HG03442 (cell line): ENCODE results near the gene KIF26B.

ENCODE experiments used
- ATAC-seq: cut with Tn5 transposase; IDR thresholded peaks from one replicate; pipeline ENCODE4 v1.9.1; 2021; ENCODE audit warnings: mild to moderate bottlenecking, moderate library complexity; ENCODE audit not compliant: unreplicated experiment

Gene KIF26B

DNA sequence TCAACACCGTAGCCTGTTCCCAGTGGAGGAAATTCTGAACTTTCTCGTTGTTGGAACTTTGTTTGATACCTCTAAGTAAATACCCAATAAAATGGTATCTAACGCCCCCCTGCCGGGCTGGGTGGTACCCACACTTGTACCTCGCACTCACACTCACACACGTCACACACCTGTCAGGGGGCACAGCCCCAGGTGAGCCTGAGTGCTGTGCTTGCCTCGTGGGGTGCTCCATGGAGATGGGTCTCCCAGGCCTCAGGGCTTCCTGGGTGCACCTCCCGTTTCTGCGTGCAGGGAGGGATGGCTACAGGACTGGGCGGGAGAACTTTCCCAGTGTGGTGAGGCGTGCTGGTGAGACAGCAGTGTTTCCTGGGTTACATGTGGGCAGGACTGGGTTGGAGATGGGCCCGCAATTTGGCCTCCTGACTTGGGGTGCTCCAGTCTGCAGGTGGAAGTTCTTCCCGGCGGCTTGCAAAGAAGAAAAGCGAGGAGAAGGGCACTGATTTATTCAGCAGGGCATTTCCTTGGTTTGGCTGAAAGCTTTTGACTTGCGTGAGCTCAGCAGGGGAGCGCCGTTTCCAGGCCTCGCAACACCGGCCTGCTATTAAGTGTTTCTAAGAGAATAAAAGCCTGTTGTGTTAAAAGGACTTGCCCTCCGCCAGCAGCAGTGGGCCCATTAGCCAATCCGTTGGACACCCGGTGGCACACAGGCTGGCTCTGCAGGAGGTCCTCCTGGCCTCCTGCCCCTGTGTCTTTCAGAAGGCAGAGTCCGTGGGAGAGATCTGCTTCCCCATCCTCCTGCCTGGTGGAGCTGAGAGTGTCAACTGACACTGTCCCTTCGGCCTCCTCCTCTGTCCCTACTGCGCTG lies 79.7 kb downstream of the KIF26B start:
- no peak for ATAC-seq

- ATAC-seq, result no peak
Observed at GRCh38 chr1:245235156-245235555, 80.4 kb downstream of the KIF26B start.

- no peak for ATAC-seq
Observed at GRCh38 chr1:245240648-245241165, 85.9 kb downstream of the KIF26B start.

DNA sequence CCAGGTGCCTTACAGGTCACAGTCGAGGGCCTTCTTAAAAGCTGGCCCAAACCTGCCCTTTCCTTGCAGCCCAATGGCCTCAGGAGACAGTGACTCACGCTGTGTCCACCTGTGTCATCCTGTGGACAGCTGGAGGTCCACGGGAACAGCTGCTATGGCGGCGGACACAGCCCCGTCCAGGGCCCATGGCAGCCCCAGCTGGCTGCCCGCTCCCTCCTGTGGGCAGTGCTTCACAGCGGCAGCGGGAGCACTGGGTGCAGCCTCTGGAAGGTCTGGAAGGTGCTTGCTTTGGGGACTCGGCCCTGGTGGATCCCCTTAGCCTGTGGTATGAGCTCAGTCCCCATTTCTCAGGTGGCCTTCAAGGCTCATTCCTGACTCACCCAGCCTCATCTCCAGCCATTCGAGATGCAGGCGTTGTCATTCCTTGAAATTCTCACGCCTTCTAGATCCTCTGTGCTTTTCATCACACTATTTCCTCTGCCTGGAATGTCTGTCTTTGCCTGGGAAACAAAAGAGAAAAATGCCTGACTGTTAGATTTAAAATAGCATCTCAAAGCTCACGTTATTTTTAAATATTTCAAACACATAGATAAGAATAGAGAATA lies 86.8 kb downstream of the KIF26B start:
- no peak for ATAC-seq

- ATAC-seq, result no peak
Observed at GRCh38 chr1:245242989-245243388, 88.2 kb downstream of the KIF26B start.

DNA sequence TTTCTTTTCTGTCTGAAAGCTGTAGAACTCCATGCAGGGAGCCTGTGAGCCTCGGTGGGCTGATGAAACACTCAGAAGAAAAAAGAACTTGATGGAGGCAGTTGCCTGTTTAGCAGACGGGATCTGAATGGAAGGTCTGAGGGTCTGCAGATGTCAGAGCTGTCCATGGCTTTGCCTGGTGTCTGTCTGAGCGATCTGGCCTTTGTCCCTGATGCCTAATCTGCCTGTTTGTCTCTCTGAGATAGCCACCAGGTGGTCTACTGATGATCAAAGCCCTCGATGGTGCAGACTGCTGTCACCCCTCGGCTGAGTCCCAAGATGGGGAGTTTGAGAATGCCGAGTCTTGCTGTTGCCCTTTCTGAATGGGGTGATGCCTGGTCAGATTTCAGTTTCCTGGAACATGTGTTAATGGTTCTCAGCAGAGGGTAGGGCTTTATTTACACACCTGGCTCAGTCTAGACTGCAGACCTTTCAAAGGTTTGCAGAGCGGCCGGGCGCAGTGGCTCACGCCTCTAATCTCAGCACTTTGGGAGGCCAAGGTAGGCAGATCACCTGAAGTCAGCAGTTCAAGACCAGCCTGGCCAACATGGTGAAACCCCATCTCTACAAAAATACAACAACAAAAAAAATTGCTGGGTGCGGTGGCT lies 90.4 kb downstream of the KIF26B start:
- ATAC-seq, result no peak

- ATAC-seq, result no peak
Observed at GRCh38 chr1:245246433-245246832, 91.6 kb downstream of the KIF26B start.

DNA sequence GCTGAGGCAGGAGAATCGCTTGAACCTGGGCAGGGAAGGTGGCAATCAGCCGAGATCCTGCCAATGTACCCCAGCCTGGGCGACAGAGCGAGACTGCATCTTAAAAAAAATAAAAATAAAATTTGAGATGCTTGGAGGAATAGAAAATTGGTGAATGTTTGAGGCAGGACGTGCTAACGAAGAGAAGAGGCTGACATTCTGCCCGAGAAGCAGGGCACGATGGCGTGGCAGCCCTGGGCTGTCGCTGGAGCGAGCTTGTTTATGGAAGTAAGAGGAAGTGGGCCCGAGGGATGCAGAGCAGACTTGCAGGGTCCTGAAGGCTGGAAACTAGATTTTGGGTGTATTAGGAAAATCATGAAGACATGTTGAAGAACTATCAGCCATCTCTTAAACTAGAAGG lies 92.6 kb downstream of the KIF26B start:
- no peak for ATAC-seq

DNA sequence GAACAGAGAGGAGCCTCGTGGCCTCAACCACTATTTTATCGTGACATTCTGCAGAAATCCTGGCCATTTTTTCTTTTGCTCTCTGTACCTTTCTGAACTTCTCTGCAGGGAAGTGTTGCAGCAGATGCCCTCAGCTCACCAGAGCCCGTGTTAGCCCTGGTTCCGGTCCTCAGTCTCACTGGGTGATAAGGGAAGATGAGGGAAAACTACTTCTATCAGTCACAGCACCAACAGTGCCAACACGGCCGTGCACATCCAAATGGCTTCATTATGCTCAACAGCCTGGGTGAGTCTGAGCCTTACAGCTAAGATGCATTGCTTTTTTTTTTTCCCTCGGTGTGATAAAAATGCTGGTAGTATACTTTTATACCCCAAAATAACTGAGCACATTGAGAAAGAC lies 93.0 kb downstream of the KIF26B start:
- ATAC-seq, result no peak

DNA sequence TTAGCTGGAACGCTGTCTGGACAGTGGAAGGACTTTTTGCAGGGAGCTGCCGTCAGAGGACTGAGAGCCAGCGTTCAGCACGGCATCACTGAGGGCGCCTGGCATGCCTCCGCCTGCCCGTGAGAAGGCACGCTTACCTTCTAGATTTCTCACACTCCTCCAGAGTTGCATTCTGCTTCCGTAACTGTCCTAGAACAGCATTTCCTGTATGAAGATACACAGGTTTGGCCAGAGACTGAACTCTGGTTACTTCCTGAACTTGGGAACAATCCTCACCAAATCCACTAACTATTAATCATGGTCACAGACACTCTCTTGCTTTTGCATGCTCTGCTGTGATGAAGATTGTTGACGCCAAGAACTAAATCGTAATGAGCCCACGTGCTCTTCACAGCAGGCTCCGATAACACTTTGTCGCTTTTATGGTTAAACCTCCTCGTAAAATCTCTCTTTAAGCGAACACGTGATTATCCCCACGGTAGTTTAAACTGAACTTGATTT lies 93.5 kb downstream of the KIF26B start:
- ATAC-seq, result no peak

- no peak for ATAC-seq
Observed at GRCh38 chr1:245255783-245256182, 101.0 kb downstream of the KIF26B start.

GRCh38 chr1:245256528-245256927 lies 101.7 kb downstream of the KIF26B start:
- no peak for ATAC-seq

GRCh38 chr1:245258271-245258920 lies 103.6 kb downstream of the KIF26B start:
- no peak for ATAC-seq

GRCh38 chr1:245260110-245260882 lies 105.5 kb downstream of the KIF26B start:
- ATAC-seq, result no peak

DNA sequence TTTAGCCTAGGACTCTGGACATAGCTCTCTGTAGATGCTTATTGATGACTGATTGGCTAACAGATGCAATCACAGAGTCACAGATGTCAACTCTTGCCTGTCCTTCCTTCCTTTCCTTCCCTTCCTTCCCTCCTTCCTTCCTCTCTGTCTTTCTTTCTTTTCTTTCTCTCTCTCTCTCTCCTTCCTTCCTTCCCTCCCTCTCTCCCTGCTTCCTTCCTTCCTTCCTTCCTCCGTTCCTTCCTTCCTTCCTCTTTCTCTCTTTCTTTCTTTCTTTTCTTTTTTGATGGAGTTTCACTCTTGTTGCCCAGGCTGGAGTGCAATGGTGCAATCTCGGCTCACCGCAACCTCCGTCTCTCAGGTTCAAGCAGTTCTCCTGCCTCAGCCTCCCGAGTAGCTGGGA lies 106.1 kb downstream of the KIF26B start:
- ATAC-seq, result no peak

- no peak for ATAC-seq
Observed at GRCh38 chr1:245261786-245262185, 107.0 kb downstream of the KIF26B start.

- no peak for ATAC-seq
Observed at GRCh38 chr1:245263529-245264095, 108.8 kb downstream of the KIF26B start.

DNA sequence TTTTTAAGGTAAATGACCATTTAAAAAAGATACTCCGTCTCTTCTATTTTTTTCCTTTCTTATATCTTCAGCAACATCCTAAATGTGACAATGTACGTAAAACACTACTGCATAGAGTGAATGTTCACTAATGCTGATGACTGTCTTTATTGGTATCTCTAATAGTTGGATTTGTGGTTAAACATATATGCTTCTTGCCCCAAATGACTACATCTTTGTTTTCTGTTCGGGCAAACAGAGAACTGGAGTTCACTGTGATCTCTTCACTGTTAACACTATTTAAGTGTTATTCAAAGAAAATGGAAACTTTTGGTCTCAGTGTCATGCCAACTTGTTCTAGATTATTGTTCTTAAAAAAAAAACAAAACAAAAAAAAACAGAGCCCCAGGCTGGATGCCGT lies 109.4 kb downstream of the KIF26B start:
- ATAC-seq, result no peak

GRCh38 chr1:245266105-245266504 lies 111.3 kb downstream of the KIF26B start:
- ATAC-seq, result no peak

- ATAC-seq, result no peak
Observed at GRCh38 chr1:245270063-245270462, 115.3 kb downstream of the KIF26B start.
